ENCODE data around the gene TTLL11. TPM values are rescaled to one million over a fixed set of nuclear protein-coding genes. Genes with fewer than 3 reads are reported as not detected.
"Not testable (repeated sequence)": the region's sequence is repeated elsewhere in the genome, so short reads cannot be mapped to it uniquely, and the experiment has no call there.

Gene TTLL11
- total RNA-seq, 1 donor from 2014 or later = 23.9 TPM

- peaks cover 2% of the 10 kb centered on the region for H3K9me3 Mint-ChIP-seq (ENCODE audit: unreplicated experiment)
- H3K4me3 Mint-ChIP-seq (ENCODE audit: unreplicated experiment) = no peak overlapping the region
- peaks cover 3% of the 10 kb centered on the region for H3K36me3 Mint-ChIP-seq (ENCODE audit: unreplicated experiment)
- DNase-seq = no peak
- TF ChIP-seq CTCF (IDR thresholded peaks at IDR 0.05; ENCODE audit: partially characterized antibody, unreplicated experiment) = no peak
- peaks cover 7% of the 10 kb centered on the region for H3K27me3 Mint-ChIP-seq (ENCODE audit: unreplicated experiment)
- no peak overlapping the region for H3K27ac Mint-ChIP-seq (ENCODE audit: unreplicated experiment)
- no peaks in the 10 kb centered on the region for H3K4me1 Mint-ChIP-seq (ENCODE audit: low read depth, unreplicated experiment)
These were observed 197.8 kb downstream of the TTLL11 start for GRCh38 chr9:121895358-121895757.

- not testable (repeated sequence) for H3K9me3 Mint-ChIP-seq (ENCODE audit: unreplicated experiment); H3K4me1 Mint-ChIP-seq (ENCODE audit: low read depth, unreplicated experiment); H3K27me3 Mint-ChIP-seq (ENCODE audit: unreplicated experiment); H3K27ac Mint-ChIP-seq (ENCODE audit: unreplicated experiment); H3K4me3 Mint-ChIP-seq (ENCODE audit: unreplicated experiment); DNase-seq; H3K36me3 Mint-ChIP-seq (ENCODE audit: unreplicated experiment)
These were observed 198.7 kb downstream of the TTLL11 start for GRCh38 chr9:121894380-121894779.

GRCh38 chr9:121893786-121894185, 199.3 kb downstream of the TTLL11 start:
- Mint-ChIP-seq H3K4me3 (ENCODE audit: unreplicated experiment) (no peak overlapping the region), H3K27ac (ENCODE audit: unreplicated experiment) (no peak overlapping the region), H3K9me3 (ENCODE audit: unreplicated experiment) (no peaks in the 10 kb centered on the region), H3K4me1 (ENCODE audit: low read depth, unreplicated experiment) (no peaks in the 10 kb centered on the region), H3K27me3 (ENCODE audit: unreplicated experiment) (peaks cover 3% of the 10 kb centered on the region), H3K36me3 (ENCODE audit: unreplicated experiment) (no peaks in the 10 kb centered on the region)
- no peak for DNase-seq
- TF ChIP-seq CTCF (IDR thresholded peaks at IDR 0.05; ENCODE audit: partially characterized antibody, unreplicated experiment) = no peak

- H3K27ac Mint-ChIP-seq (ENCODE audit: unreplicated experiment) = no peak overlapping the region
- no peak overlapping the region for H3K4me3 Mint-ChIP-seq (ENCODE audit: unreplicated experiment)
- H3K9me3 Mint-ChIP-seq (ENCODE audit: unreplicated experiment) = no peaks in the 10 kb centered on the region
- no peak for DNase-seq
- no peaks in the 10 kb centered on the region for H3K36me3 Mint-ChIP-seq (ENCODE audit: unreplicated experiment)
- no peak for TF ChIP-seq CTCF (IDR thresholded peaks at IDR 0.05; ENCODE audit: partially characterized antibody, unreplicated experiment)
- H3K4me1 Mint-ChIP-seq (ENCODE audit: low read depth, unreplicated experiment) = peaks cover 9% of the 10 kb centered on the region
- H3K27me3 Mint-ChIP-seq (ENCODE audit: unreplicated experiment) = peaks cover 3% of the 10 kb centered on the region
These were observed 200.4 kb downstream of the TTLL11 start for GRCh38 chr9:121892706-121893105.

- DNase-seq = no peak
- no peak overlapping the region for H3K27ac Mint-ChIP-seq (ENCODE audit: unreplicated experiment)
- TF ChIP-seq CTCF (IDR thresholded peaks at IDR 0.05; ENCODE audit: partially characterized antibody, unreplicated experiment) = no peak
- H3K36me3 Mint-ChIP-seq (ENCODE audit: unreplicated experiment) = no peaks in the 10 kb centered on the region
- peaks cover 2% of the 10 kb centered on the region for H3K27me3 Mint-ChIP-seq (ENCODE audit: unreplicated experiment)
- peaks cover 16% of the 10 kb centered on the region for H3K4me1 Mint-ChIP-seq (ENCODE audit: low read depth, unreplicated experiment)
- H3K4me3 Mint-ChIP-seq (ENCODE audit: unreplicated experiment) = no peak overlapping the region
- H3K9me3 Mint-ChIP-seq (ENCODE audit: unreplicated experiment) = no peaks in the 10 kb centered on the region
These were observed 202.4 kb downstream of the TTLL11 start for GRCh38 chr9:121890746-121891145.

Data from glutamatergic neuron (in vitro differentiated cells).